H1 (cell line): Measurements from ENCODE around the gene ADGRG7. TPM values are rescaled to one million over a fixed set of nuclear protein-coding genes. Genes with fewer than 3 reads are reported as not detected.

Experiments used
- CTCF ChIA-PET: fragments of 300-600 bp; sonication (Branson Sonifier 250); formaldehyde crosslinking; loops from one replicate; lab custom pipeline; 2021; ENCODE audit not compliant: partially characterized antibody; lab: Charles Lee
- POLR2A ChIA-PET: fragments of 300-600 bp; sonication (Branson Sonifier 250); formaldehyde crosslinking; loops from one replicate; lab custom pipeline; 2021; ENCODE audit warnings: inconsistent platforms; ENCODE audit not compliant: partially characterized antibody; lab: Charles Lee
- DNase-seq, 2 experiments: peaks; one replicate each; pipeline versions ENCODE4 v3.0.0 to v3.0.0-alpha.2; 2010 to 2022; ENCODE audit warnings: low spot score in 2 of 2, low read depth in 1 of 2, mixed read lengths in 1 of 2
- FAIRE-seq: peaks from 2 replicates; lab custom pipeline; 2011; peaks lifted over from hg19 to GRCh38; lab: Jason Lieb, UNC
- H2AFZ ChIP-seq: 2 replicates; pipeline ENCODE4 v1.8.1; 2012; ENCODE audit warnings: low read length, inconsistent platforms
- H2AK5ac ChIP-seq: 2 replicates; pipeline ENCODE4 v1.6.1; 2013; ENCODE audit warnings: low read depth, low read length
- H2BK120ac ChIP-seq: replicated peaks from 2 replicates; pipeline ENCODE3; 2013; ENCODE audit warnings: low read depth, low read length, inconsistent platforms
- H2BK12ac ChIP-seq: 2 replicates; pipeline ENCODE4 v1.6.1; 2013; ENCODE audit warnings: low read depth, low read length
- H2BK15ac ChIP-seq: 2 replicates; pipeline ENCODE4 v1.6.1; 2013; ENCODE audit warnings: low read length
- H2BK20ac ChIP-seq: 2 replicates; pipeline ENCODE4 v1.6.1; 2013; ENCODE audit warnings: low read length
- H2BK5ac ChIP-seq: 2 replicates; pipeline ENCODE4 v1.6.1; 2013; ENCODE audit warnings: low read depth, low read length
- H3K14ac ChIP-seq: 2 replicates; pipeline ENCODE4 v1.6.1; 2013; ENCODE audit warnings: inconsistent platforms; ENCODE audit not compliant: insufficient read length
- H3K18ac ChIP-seq: 2 replicates; pipeline ENCODE4 v1.6.1; 2013; ENCODE audit warnings: low read length; ENCODE audit errors: extremely low read depth
- H3K23ac ChIP-seq: 2 replicates; pipeline ENCODE4 v1.6.1; 2013; ENCODE audit warnings: inconsistent platforms; ENCODE audit not compliant: insufficient read length
- H3K23me2 ChIP-seq: 2 replicates; pipeline ENCODE4 v1.6.1; 2013; ENCODE audit warnings: low read depth, low read length
- H3K27ac ChIP-seq: 2 replicates; pipeline ENCODE4 v1.6.1; 2011; ENCODE audit warnings: low read depth, low read length, inconsistent platforms
- H3K27me3 ChIP-seq, 4 experiments: replicated peaks in 1 of 4; 1 replicate in 1 of 4; 2 replicates in 3 of 4; pipeline versions ENCODE4 v1.6.1 to v1.8.1; 2011 to 2013; ENCODE audit warnings: low read length in 3 of 4, mild to moderate bottlenecking in 3 of 4, inconsistent platforms in 2 of 4, mixed read lengths in 2 of 4, moderate library complexity in 1 of 4; ENCODE audit not compliant: control insufficient read depth in 3 of 4, insufficient read depth in 3 of 4; ENCODE audit errors: extremely low read depth in 1 of 4
- H3K36me3 ChIP-seq, 4 experiments: 2 replicates each; pipeline versions ENCODE4 v1.6.1 to v1.8.1; 2011 to 2013; ENCODE audit warnings: mild to moderate bottlenecking in 4 of 4, low read length in 3 of 4, moderate library complexity in 2 of 4, control low read depth in 1 of 4, inconsistent platforms in 1 of 4; ENCODE audit not compliant: insufficient read depth in 4 of 4, control insufficient read depth in 2 of 4
- H3K4ac ChIP-seq: replicated peaks from 2 replicates; pipeline ENCODE3; 2013; ENCODE audit warnings: low read length, low read depth, mixed read lengths, inconsistent platforms; ENCODE audit not compliant: insufficient read length
- H3K4me1 ChIP-seq, 4 experiments: replicated peaks in 1 of 4; 1 replicate in 1 of 4; 2 replicates in 3 of 4; pipeline versions ENCODE4 v1.6.1 to v1.8.1; 2011 to 2013; ENCODE audit warnings: low read length in 3 of 4, inconsistent platforms in 2 of 4, mixed read lengths in 1 of 4; ENCODE audit not compliant: insufficient read depth in 4 of 4, control insufficient read depth in 3 of 4
- H3K4me2 ChIP-seq, 2 experiments: 2 replicates each; pipeline versions ENCODE4 v1.6.1 to v1.8.1; 2011 to 2013; ENCODE audit warnings: low read depth in 2 of 2, low read length in 2 of 2, control low read depth in 1 of 2, inconsistent platforms in 1 of 2, mild to moderate bottlenecking in 1 of 2; ENCODE audit not compliant: insufficient read depth in 1 of 2
- H3K4me3 ChIP-seq, 4 experiments: fragments of 200-600, 300-600 bp in 1 of 4; sonication (generic), shearing (Covaris generic), sonication (Bioruptor Twin) in 1 of 4; 2 replicates each; pipeline versions ENCODE4 v1.5.1 to v1.8.1; 2011 to 2016; ENCODE audit warnings: low read length in 4 of 4, low read depth in 3 of 4, control low read depth in 2 of 4, inconsistent platforms in 2 of 4, mild to moderate bottlenecking in 2 of 4, mixed read lengths in 1 of 4, moderate library complexity in 1 of 4; ENCODE audit not compliant: insufficient read depth in 2 of 4; ENCODE audit errors: extremely low read depth in 1 of 4
- H3K56ac ChIP-seq: replicated peaks from 2 replicates; pipeline ENCODE3; 2013; ENCODE audit warnings: low read depth, mild to moderate bottlenecking, mixed read lengths, low read length, inconsistent platforms; ENCODE audit not compliant: insufficient read length
- H3K79me1 ChIP-seq: 2 replicates; pipeline ENCODE4 v1.6.1; 2013; ENCODE audit warnings: low read depth, low read length, control low read depth
- H3K79me2 ChIP-seq, 2 experiments: 2 replicates each; pipeline versions ENCODE4 v1.6.1 to v1.8.1; 2012 to 2013; ENCODE audit warnings: low read length in 2 of 2, mild to moderate bottlenecking in 2 of 2, inconsistent platforms in 1 of 2; ENCODE audit not compliant: insufficient read depth in 2 of 2, control insufficient read depth in 1 of 2
- H3K9ac ChIP-seq, 4 experiments: replicated peaks in 1 of 4; 1 replicate in 1 of 4; 2 replicates in 3 of 4; pipeline versions ENCODE4 v1.6.1 to v1.8.1; 2011 to 2013; ENCODE audit warnings: low read depth in 3 of 4, low read length in 3 of 4, control low read depth in 2 of 4, mild to moderate bottlenecking in 2 of 4, moderate library complexity in 2 of 4, inconsistent platforms in 1 of 4; ENCODE audit errors: extremely low read depth in 1 of 4
- H3K9me3 ChIP-seq, 2 experiments: 2 replicates each; pipeline versions ENCODE4 v1.6.1 to v1.8.1; 2012 to 2013; ENCODE audit warnings: mild to moderate bottlenecking in 2 of 2, moderate library complexity in 2 of 2, control low read depth in 1 of 2, inconsistent platforms in 1 of 2, low read depth in 1 of 2, low read length in 1 of 2, mixed read lengths in 1 of 2; ENCODE audit not compliant: insufficient read depth in 2 of 2
- H4K20me1 ChIP-seq, 2 experiments: replicated peaks in 1 of 2; 2 replicates each; pipeline versions ENCODE3 to v1.8.1; 2011 to 2013; ENCODE audit warnings: inconsistent platforms in 2 of 2, low read length in 2 of 2, mild to moderate bottlenecking in 1 of 2; ENCODE audit not compliant: insufficient read depth in 2 of 2, control insufficient read depth in 1 of 2
- H4K5ac ChIP-seq: 2 replicates; pipeline ENCODE4 v1.6.1; 2013; ENCODE audit warnings: low read length, low read depth, mixed read lengths, inconsistent platforms; ENCODE audit not compliant: insufficient read length
- H4K8ac ChIP-seq: 2 replicates; pipeline ENCODE4 v1.8.0; 2013; ENCODE audit warnings: mild to moderate bottlenecking, moderate library complexity, low read length, inconsistent platforms; ENCODE audit not compliant: insufficient read depth; ENCODE audit errors: extremely low read depth
- H4K91ac ChIP-seq: replicated peaks from 2 replicates; pipeline ENCODE3; 2013; ENCODE audit warnings: low read length, mixed read lengths, inconsistent platforms; ENCODE audit not compliant: insufficient read length
- ATF3 ChIP-seq: IDR thresholded peaks from 2 replicates; pipeline ENCODE4 v1.6.1; 2011; ENCODE audit warnings: low read depth, mild to moderate bottlenecking, low read length; ENCODE audit not compliant: insufficient read depth
- BCL11A ChIP-seq, 2 experiments: IDR thresholded peaks; one replicate each; pipeline ENCODE4 v1.6.1; 2011; ENCODE audit warnings: low read depth in 2 of 2, low read length in 2 of 2, mild to moderate bottlenecking in 2 of 2
- CTBP2 ChIP-seq: IDR thresholded peaks from 2 replicates; pipeline ENCODE4 v1.7.0; 2011; ENCODE audit warnings: borderline replicate concordance, mild to moderate bottlenecking, moderate library complexity, mixed read lengths, low read length; ENCODE audit not compliant: insufficient read depth, insufficient read length
- EGR1 ChIP-seq: IDR thresholded peaks from 2 replicates; pipeline ENCODE4 v1.6.1; 2011; ENCODE audit warnings: low read depth, low read length, borderline replicate concordance
- JUN ChIP-seq: IDR thresholded peaks from 2 replicates; pipeline ENCODE4 v1.6.1; 2011; ENCODE audit warnings: low read depth, mild to moderate bottlenecking, improper control_type of control experiment, low read length
- KDM4A ChIP-seq: IDR thresholded peaks from one replicate; pipeline ENCODE4 v1.7.1; 2012; ENCODE audit warnings: low read depth, mild to moderate bottlenecking, moderate library complexity, low read length, inconsistent platforms; ENCODE audit not compliant: severe bottlenecking
- POLR2AphosphoS5 ChIP-seq: IDR thresholded peaks from 2 replicates; pipeline ENCODE4 v1.6.1; 2011; ENCODE audit warnings: low read depth, low read length
- RAD21 ChIP-seq, 2 experiments: IDR thresholded peaks in 1 of 2; conservative IDR thresholded peaks in 1 of 2; 2 replicates each; pipeline ENCODE4 v1.6.1; 2011; ENCODE audit warnings: low read depth in 2 of 2, low read length in 2 of 2, improper control_type of control experiment in 1 of 2, inconsistent platforms in 1 of 2, mild to moderate bottlenecking in 1 of 2, moderate library complexity in 1 of 2
- RBBP5 ChIP-seq: IDR thresholded peaks from 2 replicates; pipeline ENCODE4 v1.7.1; 2012; ENCODE audit warnings: low read depth, mild to moderate bottlenecking, inconsistent platforms, low read length, moderate library complexity, borderline replicate concordance
- RFX5 ChIP-seq: IDR thresholded peaks from 2 replicates; pipeline ENCODE4 v1.6.1; 2011; ENCODE audit warnings: low read depth, low read length, improper control_type of control experiment, borderline replicate concordance
- SIN3A ChIP-seq, 2 experiments: IDR thresholded peaks in 1 of 2; conservative IDR thresholded peaks in 1 of 2; 2 replicates each; pipeline ENCODE4 v1.6.1; 2011 to 2012; ENCODE audit warnings: low read length in 2 of 2, improper control_type of control experiment in 1 of 2, low read depth in 1 of 2, mild to moderate bottlenecking in 1 of 2
- SIRT6 ChIP-seq: IDR thresholded peaks from one replicate; pipeline ENCODE4 v1.7.1; 2012; ENCODE audit warnings: low read length, inconsistent platforms
- SP4 ChIP-seq: IDR thresholded peaks from 2 replicates; pipeline ENCODE4 v1.6.1; 2012; ENCODE audit warnings: low read length, inconsistent platforms
- SUZ12 ChIP-seq: fragments of 200-600 bp; sonication (generic); IDR thresholded peaks from 2 replicates; pipeline ENCODE4 v1.6.1; 2012; ENCODE audit warnings: mild to moderate bottlenecking, inconsistent platforms, low read length, moderate library complexity, mixed read lengths
- TAF1 ChIP-seq: IDR thresholded peaks from 2 replicates; pipeline ENCODE4 v1.6.1; 2011; ENCODE audit warnings: mild to moderate bottlenecking, low read depth, low read length
- polyA plus RNA-seq, 7 experiments: library from polyadenylated mRNA; depleted of rRNA in 3 of 7; stranded (reverse) in 5 of 7; unstranded in 2 of 7; fragments of >200 nt in 5 of 7; fragments of 200-250 nt in 2 of 7; gene quantifications; 1 replicate in 5 of 7; 2 replicates in 1 of 7; 4 replicates in 1 of 7; pipeline versions ENCODE4 v1.2.1 to v1.2.3, GENCODE V29; 2011 to 2013; ENCODE audit warnings: missing spikeins in 2 of 7, mixed read lengths in 2 of 7
- total RNA-seq: library from RNA; stranded (reverse); fragmentation: NEBNext Ultra II Directional; extraction: Animal tissue kit (Norgen Biotek cat#: 25700); gene quantifications from 2 replicates; pipeline ENCODE4 v1.2.1, GENCODE V29; 2021

Gene ADGRG7
- total and polyA plus RNA-seq, 2 of the 8 experiments (the other 6 are each of a cell fraction or from before 2014, with no cell fraction given) = not detected

- Histone ChIP-seq H2BK120ac (no peak overlapping the region), H3K23me2 (no peaks in the 10 kb centered on the region), H3K14ac (no peak overlapping the region), H3K56ac (no peak overlapping the region), H2AK5ac (no peak overlapping the region), H3K9ac (no peak overlapping the region), H3K4me3 (no peak overlapping the region), H2BK12ac (no peak overlapping the region), H2BK5ac (no peak overlapping the region), H4K91ac (no peak overlapping the region)
- TF ChIP-seq RAD21 (IDR thresholded peaks at IDR 0.05 in 1 of 2, conservative IDR thresholded peaks at IDR 0.05 in 1 of 2; ENCODE audit: low read depth in 2 of 2, low read length in 2 of 2) (no peak), TAF1 (no peak), SIN3A (conservative IDR thresholded peaks at IDR 0.05 in 1 of 2, IDR thresholded peaks at IDR 0.05 in 1 of 2; ENCODE audit: low read depth in 1 of 2, low read length in 2 of 2) (no peak), ATF3 (no peak), SP4 (no peak), RFX5 (no peak), JUN (no peak), BCL11A (IDR thresholded peaks at IDR 0.05; ENCODE audit: low read depth in 2 of 2, low read length in 2 of 2) (no peak), SIRT6 (no peak), EGR1 (no peak), CTBP2 (no peak), RBBP5 (no peak), POLR2AphosphoS5 (no peak), SUZ12 (no peak), KDM4A (no peak)
- TF ChIP-seq, all 59 proteins: peak for 0
- DNase-seq (no peak), FAIRE-seq (no peak)
- H4K8ac ChIP-seq = no peak overlapping the region
- H2BK20ac ChIP-seq = no peak overlapping the region
- no peak overlapping the region for H2AFZ ChIP-seq
- H3K79me1 ChIP-seq = no peaks in the 10 kb centered on the region
- H3K4me1 ChIP-seq = peaks cover 0 to 8% (median 1%) of the 10 kb centered on the region in 4 experiments; a peak in 2 of 7 replicates
- H3K36me3 ChIP-seq = no peaks in the 10 kb centered on the region
- CTCF ChIA-PET = interaction anchor here (1.0 to 7.7 kb wide), 4 partner anchors 12 to 262 kb away, joined by 3 to 60 read pairs (median 14); no protein-coding TSS in a partner anchor
- no peak overlapping the region for H3K18ac ChIP-seq
- H3K23ac ChIP-seq = no peak overlapping the region
- H3K27me3 ChIP-seq = no peaks in the 10 kb centered on the region
- no peaks in the 10 kb centered on the region for H4K20me1 ChIP-seq
- POLR2A ChIA-PET = no interaction called here
- H4K5ac ChIP-seq = no peak overlapping the region
- no peak overlapping the region for H3K4me2 ChIP-seq
- no peak overlapping the region for H2BK15ac ChIP-seq
- H3K9me3 ChIP-seq = no peaks in the 10 kb centered on the region
- no peak overlapping the region for H3K4ac ChIP-seq
- no peaks in the 10 kb centered on the region for H3K79me2 ChIP-seq
- no peak overlapping the region for H3K27ac ChIP-seq
Observed at GRCh38 chr3:100578646-100579045, 30.8 kb upstream of the ADGRG7 start.
